Kidney (tissue), 14 donors: ENCODE results near the gene SPSB3. TPM values are rescaled to one million over a fixed set of nuclear protein-coding genes. Genes with fewer than 3 reads are reported as not detected.

Experiments
- DNase-seq, 5 donors: peaks; one replicate each; pipeline ENCODE4 v3.0.0-alpha.2; 2013 to 2020
- FAIRE-seq: peaks from 2 replicates; lab custom pipeline; 2012; peaks lifted over from hg19 to GRCh38; lab: Jason Lieb, UNC
- H3K27ac ChIP-seq, 2 donors: one replicate each; pipeline ENCODE4 v1.7.0; 2013; ENCODE audit warnings: low read depth in 2 of 2, low read length in 2 of 2, inconsistent platforms in 1 of 2
- H3K27me3 ChIP-seq: one replicate; pipeline ENCODE4 v1.7.1; 2013; ENCODE audit warnings: low read length, inconsistent platforms; ENCODE audit not compliant: control insufficient read depth, insufficient read depth
- H3K36me3 ChIP-seq, 3 donors: one replicate each; pipeline versions ENCODE4 v1.7.0 to v1.7.1; 2013; ENCODE audit warnings: low read length in 3 of 3, control low read depth in 1 of 3, inconsistent platforms in 1 of 3; ENCODE audit not compliant: insufficient read depth in 3 of 3, control insufficient read depth in 2 of 3
- H3K4me1 ChIP-seq, 3 donors: one replicate each; pipeline versions ENCODE4 v1.7.0 to v1.7.1; 2013; ENCODE audit warnings: low read length in 3 of 3, inconsistent platforms in 1 of 3, low read depth in 1 of 3; ENCODE audit not compliant: control insufficient read depth in 2 of 3, insufficient read depth in 2 of 3
- H3K4me3 ChIP-seq, 3 donors: one replicate each; pipeline versions ENCODE4 v1.7.0 to v1.8.1; 2013; ENCODE audit warnings: low read length in 3 of 3, control low read depth in 1 of 3, inconsistent platforms in 1 of 3
- H3K9ac ChIP-seq, 3 donors: one replicate each; pipeline versions ENCODE4 v1.7.0 to v1.7.1; 2013; ENCODE audit warnings: low read length in 3 of 3, control low read depth in 1 of 3, inconsistent platforms in 1 of 3
- H3K9me3 ChIP-seq, 3 donors: one replicate each; pipeline versions ENCODE4 v1.7.0 to v1.7.1; 2013; ENCODE audit warnings: low read length in 3 of 3, control low read depth in 1 of 3, inconsistent platforms in 1 of 3; ENCODE audit not compliant: control insufficient read depth in 2 of 3, insufficient read depth in 1 of 3
- CTCF ChIP-seq: IDR thresholded peaks from 3 replicates; pipeline ENCODE4 v1.5.1; 2012; ENCODE audit warnings: mild to moderate bottlenecking, moderate library complexity, borderline replicate concordance; ENCODE audit not compliant: insufficient read depth; ENCODE audit errors: extremely low read depth
- intact Hi-C: fragments of 100-400 bp; cut with DNase I; formaldehyde crosslinking; loops from one replicate; pipeline ENCODE4 v1.11.1; 2022
- polyA plus RNA-seq: library from polyadenylated mRNA; stranded (reverse); fragments of 350-450 nt; fragmentation: Illumina TruSeq; extraction: RNeasy Lipid Tissue Mini Kit (QIAGEN cat#74804); gene quantifications from one replicate; pipeline ENCODE4 v1.2.3, GENCODE V29; 2014; ENCODE audit warnings: low read depth, low replicate concordance; ENCODE audit not compliant: insufficient read depth
- total RNA-seq: library from RNA; stranded (reverse); fragmentation: NEBNext Ultra II Directional; extraction: Animal tissue kit (Norgen Biotek cat#: 25700); gene quantifications from one replicate; pipeline ENCODE4 v1.2.1, GENCODE V29; 2021
- donor health status: control.
- donor health status: control.
- donor health status: control.
- donor health status: control.
- donor health status: control.
- donor health status: DM: yes; HTN: yes; CAD: no.
- donor health status: Normal renal cell carcinoma (clear cell type).

SPSB3 gene
- total and polyA plus RNA-seq, 2 donors from 2014 or later = 55.1 to 57.7 TPM

- H3K36me3 ChIP-seq = peaks cover 0 to 14% (median 6%) of the 10 kb centered on the region in 3 donors
- FAIRE-seq = no peak
Measured at GRCh38 chr16:1761751-1762150, 20.6 kb downstream of the SPSB3 start.

GRCh38 chr16:1760911-1761310, 21.5 kb downstream of the SPSB3 start:
- no peak overlapping the region for H3K27ac ChIP-seq
- intact Hi-C loops = no loop called here
- no peak overlapping the region for H3K4me3 ChIP-seq
- DNase-seq (no peak), FAIRE-seq (no peak)
- H3K27me3 ChIP-seq = no peaks in the 10 kb centered on the region
- H3K4me1 ChIP-seq = no peaks in the 10 kb centered on the region
- TF ChIP-seq CTCF = no peak
- peaks cover 0 to 14% (median 6%) of the 10 kb centered on the region in 3 donors for H3K36me3 ChIP-seq
- H3K9me3 ChIP-seq = no peaks in the 10 kb centered on the region
- H3K9ac ChIP-seq = no peak overlapping the region

More at GRCh38 chr16:1761751-1762150, 20.6 kb downstream of the SPSB3 start:
- Histone ChIP-seq H3K9ac (no peak overlapping the region), H3K27ac (no peak overlapping the region), H3K4me1 (no peaks in the 10 kb centered on the region), H3K27me3 (no peaks in the 10 kb centered on the region), H3K4me3 (no peak overlapping the region), H3K9me3 (no peaks in the 10 kb centered on the region)
- intact Hi-C loops = no loop called here
- no peak for DNase-seq
- no peak for TF ChIP-seq CTCF

DNA sequence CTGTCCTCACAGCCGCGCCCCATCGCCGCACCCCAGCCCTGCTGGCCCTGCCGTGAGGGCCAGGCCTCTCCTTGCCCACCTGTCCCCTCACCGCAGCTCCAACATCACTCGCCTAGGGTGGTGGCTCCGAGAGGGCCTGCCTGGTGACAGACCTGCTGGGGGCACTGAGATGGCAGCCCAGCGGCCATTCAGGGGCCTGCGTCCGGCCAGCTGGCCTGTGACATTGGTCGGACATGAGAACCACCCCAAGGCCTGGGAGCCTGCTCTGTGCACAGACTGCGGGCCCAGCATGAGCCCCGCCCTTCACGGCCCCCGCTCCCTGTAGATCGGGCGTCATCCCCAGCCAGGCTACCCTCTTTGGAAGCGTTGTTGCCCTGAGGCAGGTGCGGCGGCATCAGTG, 22.9 kb downstream of the SPSB3 start:
- H3K27me3 ChIP-seq = no peaks in the 10 kb centered on the region
- intact Hi-C loops = no loop called here
- no peak overlapping the region for H3K9ac ChIP-seq
- H3K36me3 ChIP-seq = peaks cover 0 to 7% (median 6%) of the 10 kb centered on the region in 3 donors
- FAIRE-seq (no peak), DNase-seq (no peak)
- H3K9me3 ChIP-seq = no peaks in the 10 kb centered on the region
- no peak overlapping the region for H3K4me3 ChIP-seq
- H3K4me1 ChIP-seq = no peaks in the 10 kb centered on the region
- no peak for TF ChIP-seq CTCF
- H3K27ac ChIP-seq = no peak overlapping the region

DNA sequence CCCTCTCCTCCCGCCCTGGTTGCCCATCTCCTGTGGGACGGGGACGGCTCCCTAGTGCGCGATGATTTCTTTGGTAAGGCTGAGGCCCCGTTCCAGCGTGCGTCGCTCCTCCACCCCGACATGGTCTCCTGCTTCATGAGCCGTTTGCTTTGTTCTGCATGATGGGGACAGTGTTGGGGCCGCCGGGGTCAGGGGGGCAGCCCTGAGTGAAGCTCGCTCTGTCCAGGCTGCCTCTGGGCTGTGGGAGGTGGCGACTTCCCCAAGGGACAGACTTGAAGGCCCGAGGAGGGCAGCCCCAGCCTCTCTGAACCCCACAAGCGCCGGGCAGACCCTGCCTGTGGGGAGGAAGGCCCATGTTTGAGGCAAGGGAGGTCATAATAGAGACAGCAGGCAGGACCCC, 23.4 kb downstream of the SPSB3 start:
- intact Hi-C loops = no loop called here
- H3K9ac ChIP-seq = no peak overlapping the region
- no peak overlapping the region for H3K27ac ChIP-seq
- no peak for DNase-seq
- TF ChIP-seq CTCF = no peak
- no peak overlapping the region for H3K4me3 ChIP-seq
- FAIRE-seq = no peak
- H3K9me3 ChIP-seq = no peaks in the 10 kb centered on the region
- H3K27me3 ChIP-seq = no peaks in the 10 kb centered on the region
- H3K4me1 ChIP-seq = no peaks in the 10 kb centered on the region
- peaks cover 0 to 7% (median 6%) of the 10 kb centered on the region in 3 donors for H3K36me3 ChIP-seq
